Astrocyte of the spinal cord (primary cell): Measurements from ENCODE around the gene EFCAB8.

Experiments used
- DNase-seq: peaks from one replicate; pipeline ENCODE4 v3.0.0; 2011; ENCODE audit warnings: low read depth, low spot score
- H3K4me3 ChIP-seq: 2 replicates; pipeline ENCODE4 v1.5.1; 2011; ENCODE audit warnings: low read depth, mild to moderate bottlenecking, low read length, moderate library complexity
- in situ Hi-C: cut with HindIII; loops from 2 replicates; pipeline ENCODE4 v1.10.0; 2017; ENCODE audit warnings: low sequenced_read_pairs
- TF ChIP-seq, protein P1 (sequence below): IDR thresholded peaks from 2 replicates; pipeline ENCODE4 v1.5.1; 2012; ENCODE audit warnings: low read depth, mild to moderate bottlenecking, low read length, inconsistent platforms

The EFCAB8 gene

DNA sequence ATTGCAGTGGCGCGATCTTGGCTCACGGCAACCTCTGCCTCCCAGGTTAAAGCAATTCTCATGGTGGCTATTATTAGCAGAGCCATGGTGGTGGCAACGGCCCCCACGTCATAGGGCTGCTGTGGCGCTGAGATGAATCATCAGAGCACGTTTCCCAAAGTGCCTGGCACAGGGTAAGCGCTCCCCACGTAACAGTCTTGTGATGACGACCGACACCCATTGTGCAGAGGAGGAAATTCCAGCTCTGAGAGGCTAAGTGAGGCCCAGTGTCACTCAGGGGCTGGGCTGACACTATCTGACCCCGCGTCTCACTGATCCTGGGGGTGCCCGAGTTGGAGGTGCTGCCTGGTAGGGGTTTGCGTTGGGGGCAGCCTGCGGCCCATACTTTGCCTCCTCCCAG lies 129.3 kb downstream of the EFCAB8 start:
- in situ Hi-C loops, result no loop called here
- TF ChIP-seq, protein P1, sequence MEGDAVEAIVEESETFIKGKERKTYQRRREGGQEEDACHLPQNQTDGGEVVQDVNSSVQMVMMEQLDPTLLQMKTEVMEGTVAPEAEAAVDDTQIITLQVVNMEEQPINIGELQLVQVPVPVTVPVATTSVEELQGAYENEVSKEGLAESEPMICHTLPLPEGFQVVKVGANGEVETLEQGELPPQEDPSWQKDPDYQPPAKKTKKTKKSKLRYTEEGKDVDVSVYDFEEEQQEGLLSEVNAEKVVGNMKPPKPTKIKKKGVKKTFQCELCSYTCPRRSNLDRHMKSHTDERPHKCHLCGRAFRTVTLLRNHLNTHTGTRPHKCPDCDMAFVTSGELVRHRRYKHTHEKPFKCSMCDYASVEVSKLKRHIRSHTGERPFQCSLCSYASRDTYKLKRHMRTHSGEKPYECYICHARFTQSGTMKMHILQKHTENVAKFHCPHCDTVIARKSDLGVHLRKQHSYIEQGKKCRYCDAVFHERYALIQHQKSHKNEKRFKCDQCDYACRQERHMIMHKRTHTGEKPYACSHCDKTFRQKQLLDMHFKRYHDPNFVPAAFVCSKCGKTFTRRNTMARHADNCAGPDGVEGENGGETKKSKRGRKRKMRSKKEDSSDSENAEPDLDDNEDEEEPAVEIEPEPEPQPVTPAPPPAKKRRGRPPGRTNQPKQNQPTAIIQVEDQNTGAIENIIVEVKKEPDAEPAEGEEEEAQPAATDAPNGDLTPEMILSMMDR, result no peak
- DNase-seq, result no peak
- no peak overlapping the region for H3K4me3 ChIP-seq

DNA sequence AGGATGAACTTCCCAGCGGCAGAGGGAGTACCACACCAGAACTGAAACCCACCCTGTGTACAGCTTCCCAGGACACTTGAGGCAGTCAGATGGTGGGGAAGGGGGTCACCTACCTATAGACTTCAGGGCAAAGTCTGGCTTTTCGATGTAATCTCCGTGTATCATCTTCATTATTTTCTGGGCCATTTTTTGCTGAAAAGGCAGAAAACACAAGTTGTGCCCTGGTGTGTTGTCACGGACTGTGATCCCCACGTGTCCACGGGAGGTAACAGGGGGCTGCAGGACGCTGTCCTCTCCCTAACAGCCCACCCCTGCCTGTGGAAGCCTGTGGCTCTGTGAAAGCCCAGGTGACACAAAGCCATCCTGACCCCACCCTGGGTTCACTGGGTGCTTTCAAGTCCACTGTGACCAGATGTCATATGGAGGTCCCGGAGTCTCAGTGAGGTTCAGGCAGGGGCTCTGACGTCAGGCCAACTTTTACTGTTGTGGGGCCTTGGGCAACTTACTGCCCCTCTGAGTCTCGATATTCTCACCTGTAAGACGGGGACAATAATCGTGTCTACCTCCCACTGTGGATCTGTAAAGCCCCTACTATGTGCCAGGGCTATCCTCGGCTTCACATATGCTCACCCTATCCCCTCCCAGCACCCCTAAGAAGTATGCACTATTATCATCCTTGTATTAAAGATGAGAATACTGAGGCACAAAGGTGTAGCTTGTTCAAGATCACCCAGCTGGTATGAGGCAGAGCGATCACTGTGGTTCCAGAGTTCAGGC lies 131.0 kb downstream of the EFCAB8 start:
- H3K4me3 ChIP-seq, result no peak overlapping the region
- DNase-seq, result no peak
- TF ChIP-seq, protein P1, result no peak
- in situ Hi-C loops, result no loop called here

DNA sequence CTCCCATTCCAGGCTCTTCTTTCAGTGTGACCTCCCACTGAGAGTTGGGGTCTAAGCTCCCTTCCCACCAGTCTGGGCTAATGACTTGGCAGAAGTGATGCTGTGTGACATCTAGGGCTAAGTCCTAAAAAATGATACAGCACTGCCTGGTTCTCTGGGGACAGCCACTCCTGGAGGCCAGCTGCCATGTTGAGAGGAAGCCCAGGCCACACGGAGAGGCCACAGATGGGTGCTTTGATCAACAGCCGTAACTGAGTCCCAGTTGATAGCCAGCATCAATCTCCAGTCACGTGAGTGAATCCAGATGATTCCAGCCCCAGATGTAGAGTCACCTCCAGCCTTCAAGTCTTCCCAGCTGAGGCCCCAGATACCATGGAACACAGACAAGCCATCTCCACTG lies 131.7 kb downstream of the EFCAB8 start:
- in situ Hi-C loops, result no loop called here
- TF ChIP-seq, protein P1, result no peak
- no peak for DNase-seq
- H3K4me3 ChIP-seq, result no peak overlapping the region

DNA sequence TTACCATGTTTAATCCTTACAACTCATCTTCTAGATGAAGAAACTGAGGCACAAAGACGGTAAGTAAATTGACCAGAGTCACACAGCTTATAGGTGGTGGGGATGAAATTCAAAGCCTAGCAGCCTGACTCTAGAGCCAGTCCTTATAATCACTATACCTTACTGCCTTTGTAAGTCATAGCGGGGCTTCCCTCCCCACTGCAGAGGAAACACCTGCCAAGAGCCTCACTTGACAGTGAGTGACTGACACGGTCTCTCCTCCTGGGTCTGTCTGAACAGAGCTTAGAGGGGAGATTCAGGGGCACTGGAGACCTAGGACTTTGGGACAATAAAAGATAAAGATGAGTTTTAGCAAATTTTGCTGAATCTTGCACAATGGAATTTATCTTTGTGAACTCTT lies 132.7 kb downstream of the EFCAB8 start:
- DNase-seq, result no peak
- TF ChIP-seq, protein P1, result no peak
- in situ Hi-C loops, result no loop called here

DNA sequence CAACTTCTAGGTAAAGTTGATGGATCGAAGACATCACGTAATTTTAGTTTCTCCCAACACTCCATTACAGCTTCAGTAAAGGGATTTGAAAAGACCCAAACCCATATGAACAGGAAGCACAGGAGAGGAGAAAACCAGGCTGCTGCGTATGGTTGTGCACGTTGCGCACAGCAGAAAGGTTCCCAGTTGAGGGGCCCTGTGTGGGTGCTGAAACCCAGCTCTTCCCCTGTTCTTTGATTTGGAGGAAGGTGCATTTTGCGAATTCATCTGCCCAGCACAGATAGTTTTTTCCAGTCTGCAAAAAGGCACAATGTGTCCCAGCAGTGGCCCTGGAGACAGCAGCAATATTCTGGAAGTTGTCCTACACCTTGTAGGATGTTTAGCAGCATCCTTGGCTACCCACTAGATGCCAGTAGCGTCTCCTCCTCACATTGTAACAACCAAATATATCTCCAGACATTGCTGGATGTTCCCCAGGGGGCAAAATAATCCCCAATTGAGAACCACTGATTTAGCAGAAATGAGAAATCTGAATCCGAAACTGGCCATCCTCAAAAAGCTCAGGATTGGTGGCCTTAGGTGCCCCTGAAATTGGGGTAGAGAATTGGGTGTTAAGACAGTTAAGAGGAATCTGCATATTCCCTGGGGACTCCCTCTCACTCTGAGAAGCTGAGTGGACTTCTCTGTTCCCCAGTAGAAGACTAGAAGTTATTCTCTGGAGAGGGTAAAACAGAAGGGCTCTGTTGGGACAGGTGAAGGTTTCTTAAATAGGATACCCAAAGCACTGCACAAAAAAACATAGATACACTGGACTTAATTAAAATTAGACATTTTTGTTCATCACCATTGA lies 133.3 kb downstream of the EFCAB8 start:
- no peak overlapping the region for H3K4me3 ChIP-seq
- TF ChIP-seq, protein P1, result no peak
- DNase-seq, result no peak
- in situ Hi-C loops, result no loop called here

More for the DNA sequence above, 132.7 kb downstream of the EFCAB8 start:
- no peak overlapping the region for H3K4me3 ChIP-seq

DNA sequence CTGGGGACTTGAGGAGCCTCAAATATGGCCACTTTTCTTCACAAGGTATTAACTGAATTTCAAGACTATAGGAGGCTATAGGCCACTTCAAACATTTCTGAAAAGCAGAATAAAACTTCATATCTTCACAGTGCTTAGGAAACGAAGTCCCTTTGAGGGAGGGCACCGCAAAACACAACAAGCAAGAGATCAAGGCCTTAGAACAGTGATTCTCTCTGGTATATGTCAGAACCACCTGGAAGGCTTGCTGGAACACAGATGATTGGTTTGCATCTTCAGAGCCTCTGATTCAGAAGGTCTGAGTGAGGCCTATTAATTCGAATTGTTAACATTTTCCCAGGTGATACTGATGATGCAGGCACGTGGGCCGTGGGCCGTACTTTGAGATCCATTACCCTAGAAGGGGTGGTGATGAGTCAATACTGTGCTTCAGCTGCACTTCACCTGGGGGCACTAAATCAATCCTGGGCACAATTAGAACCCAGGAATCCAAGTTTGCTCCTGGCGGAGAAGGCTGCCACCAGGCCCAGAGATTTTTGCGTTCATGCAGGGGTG lies 134.8 kb downstream of the EFCAB8 start:
- no peak for DNase-seq
- TF ChIP-seq, protein P1, result no peak
- no peak overlapping the region for H3K4me3 ChIP-seq
- in situ Hi-C loops, result no loop called here
